Stomach (tissue), 4 donors: ENCODE results near the gene ZC3H7B.

Experiments used
- POLR2AphosphoS5 ChIP-seq, 3 donors: sonication (generic); formaldehyde crosslinking; IDR thresholded peaks; one replicate each; pipeline ENCODE4 v1.6.1; 2016; ENCODE audit warnings: antibody characterized with exemption in 3 of 3
- TF ChIP-seq, protein P1 (sequence below), 7 experiments: fragments of 450-650 bp in 4 of 7; fragments of 200-600 bp in 3 of 7; sonication (generic) in 3 of 7; IDR thresholded peaks; one replicate each; pipeline ENCODE4 v1.5.1; 2016 to 2019; ENCODE audit warnings: antibody characterized with exemption in 7 of 7, control low read depth in 2 of 7, mild to moderate bottlenecking in 1 of 7

DNA sequence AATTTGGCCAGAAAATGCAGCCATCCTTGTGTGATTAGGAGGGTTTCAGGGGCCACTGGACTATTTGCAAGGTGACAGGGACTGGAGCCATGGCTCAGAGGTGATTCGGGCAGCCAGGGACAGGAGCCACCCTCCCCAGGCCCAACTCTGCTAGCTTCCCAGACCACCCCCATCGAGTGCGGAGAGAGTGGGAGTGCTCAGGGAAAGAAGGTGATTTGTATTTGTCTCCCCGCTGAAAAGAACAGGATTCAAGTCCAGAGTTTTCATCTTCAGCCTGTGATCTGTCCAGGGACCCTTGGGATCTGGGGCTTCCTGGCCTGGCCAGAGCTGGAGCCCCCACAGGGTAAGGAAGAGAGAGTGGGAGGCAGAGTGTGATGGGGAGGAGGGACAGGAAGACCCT lies 58.1 kb downstream of the ZC3H7B start:
- TF ChIP-seq POLR2AphosphoS5 (IDR thresholded peaks at IDR 0.05): no peak
- TF ChIP-seq, protein P1, sequence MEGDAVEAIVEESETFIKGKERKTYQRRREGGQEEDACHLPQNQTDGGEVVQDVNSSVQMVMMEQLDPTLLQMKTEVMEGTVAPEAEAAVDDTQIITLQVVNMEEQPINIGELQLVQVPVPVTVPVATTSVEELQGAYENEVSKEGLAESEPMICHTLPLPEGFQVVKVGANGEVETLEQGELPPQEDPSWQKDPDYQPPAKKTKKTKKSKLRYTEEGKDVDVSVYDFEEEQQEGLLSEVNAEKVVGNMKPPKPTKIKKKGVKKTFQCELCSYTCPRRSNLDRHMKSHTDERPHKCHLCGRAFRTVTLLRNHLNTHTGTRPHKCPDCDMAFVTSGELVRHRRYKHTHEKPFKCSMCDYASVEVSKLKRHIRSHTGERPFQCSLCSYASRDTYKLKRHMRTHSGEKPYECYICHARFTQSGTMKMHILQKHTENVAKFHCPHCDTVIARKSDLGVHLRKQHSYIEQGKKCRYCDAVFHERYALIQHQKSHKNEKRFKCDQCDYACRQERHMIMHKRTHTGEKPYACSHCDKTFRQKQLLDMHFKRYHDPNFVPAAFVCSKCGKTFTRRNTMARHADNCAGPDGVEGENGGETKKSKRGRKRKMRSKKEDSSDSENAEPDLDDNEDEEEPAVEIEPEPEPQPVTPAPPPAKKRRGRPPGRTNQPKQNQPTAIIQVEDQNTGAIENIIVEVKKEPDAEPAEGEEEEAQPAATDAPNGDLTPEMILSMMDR (IDR thresholded peaks at IDR 0.05): no peak
